Stimulated activated CD8-positive, alpha-beta memory T cell treated with anti-CD3 and anti-CD28 coated beads, Interleukin-7, amount 100 ng/mL, for 4 hours (primary cell): ENCODE data around the gene SPEM3.
"Not testable (repeated sequence)": the region's sequence is repeated elsewhere in the genome, so short reads cannot be mapped to it uniquely, and the experiment has no call there.

Source experiments
- DNase-seq, 2 donors: peaks; one replicate each; pipeline ENCODE4 v3.0.0-alpha.2; 2020; ENCODE audit warnings: low read depth in 2 of 2

SPEM3 gene

GRCh38 chr17:7442142-7442541, 13.5 kb downstream of the SPEM3 start:
- DNase-seq: no peak

- DNase-seq: no peak
Measured at GRCh38 chr17:7443499-7444485, 15.1 kb downstream of the SPEM3 start.

- DNase-seq: no peak
Measured at GRCh38 chr17:7444682-7445618, 16.3 kb downstream of the SPEM3 start, which contains the start of gene CHRNB1. TSS of gene CHRNB1 (plus strand) at chr17:7445061. CDS start at chr17:7445128, 67 bp downstream.

- DNase-seq: no peak
Measured at GRCh38 chr17:7445619-7445968, 16.9 kb downstream of the SPEM3 start.

GRCh38 chr17:7448461-7448860, 19.8 kb downstream of the SPEM3 start:
- no peak for DNase-seq

- no peak for DNase-seq
Measured at GRCh38 chr17:7459961-7460545, 31.4 kb downstream of the SPEM3 start.

GRCh38 chr17:7460850-7461660, 32.4 kb downstream of the SPEM3 start:
- DNase-seq: no peak

GRCh38 chr17:7462474-7463371, 34.1 kb downstream of the SPEM3 start:
- no peak for DNase-seq

- DNase-seq: no peak
Measured at GRCh38 chr17:7463372-7463846, 34.8 kb downstream of the SPEM3 start.

- DNase-seq: no peak
Measured at GRCh38 chr17:7464081-7464480, 35.4 kb downstream of the SPEM3 start.

- no peak for DNase-seq
Measured at GRCh38 chr17:7465597-7466275, 37.1 kb downstream of the SPEM3 start.

GRCh38 chr17:7466318-7466638, 37.6 kb downstream of the SPEM3 start:
- no peak for DNase-seq

GRCh38 chr17:7466639-7467341, 38.1 kb downstream of the SPEM3 start:
- no peak for DNase-seq

GRCh38 chr17:7467498-7467897, 38.8 kb downstream of the SPEM3 start:
- DNase-seq: no peak

GRCh38 chr17:7468290-7468689, 39.6 kb downstream of the SPEM3 start:
- no peak for DNase-seq

- no peak for DNase-seq
Measured at GRCh38 chr17:7468804-7469389, 40.2 kb downstream of the SPEM3 start.

- not testable (repeated sequence) for DNase-seq
Measured at GRCh38 chr17:7469843-7470242, 41.2 kb downstream of the SPEM3 start.

- not testable (repeated sequence) for DNase-seq
Measured at GRCh38 chr17:7470457-7470973, 41.9 kb downstream of the SPEM3 start.
